GM21786 (cell line): ENCODE results near the gene SVEP1.
"Not testable (repeated sequence)": the region's sequence is repeated elsewhere in the genome, so short reads cannot be mapped to it uniquely, and the experiment has no call there.

Source experiments
- ATAC-seq: cut with Tn5 transposase; IDR thresholded peaks from one replicate; pipeline ENCODE4 v1.9.1; 2021; ENCODE audit not compliant: unreplicated experiment

Gene SVEP1

DNA sequence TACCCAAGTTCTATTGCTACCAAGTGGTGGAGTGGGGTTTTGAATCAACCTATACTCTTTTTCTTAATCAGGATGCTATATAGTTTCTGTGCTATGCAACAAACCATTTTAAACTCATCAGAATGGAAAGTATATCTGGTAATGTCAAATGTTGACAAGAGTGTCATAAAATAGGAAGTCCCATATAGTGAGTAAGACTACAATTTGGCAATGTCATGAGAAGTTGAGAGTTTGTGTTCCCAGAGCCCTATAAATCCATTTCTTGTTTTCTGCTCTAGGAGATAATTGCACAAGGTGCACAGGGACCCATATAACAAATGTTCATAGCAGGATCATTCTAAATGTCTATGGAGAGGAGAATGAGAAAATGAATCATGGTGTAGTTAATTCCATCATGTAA lies 132.1 kb downstream of the SVEP1 start:
- no peak for ATAC-seq

DNA sequence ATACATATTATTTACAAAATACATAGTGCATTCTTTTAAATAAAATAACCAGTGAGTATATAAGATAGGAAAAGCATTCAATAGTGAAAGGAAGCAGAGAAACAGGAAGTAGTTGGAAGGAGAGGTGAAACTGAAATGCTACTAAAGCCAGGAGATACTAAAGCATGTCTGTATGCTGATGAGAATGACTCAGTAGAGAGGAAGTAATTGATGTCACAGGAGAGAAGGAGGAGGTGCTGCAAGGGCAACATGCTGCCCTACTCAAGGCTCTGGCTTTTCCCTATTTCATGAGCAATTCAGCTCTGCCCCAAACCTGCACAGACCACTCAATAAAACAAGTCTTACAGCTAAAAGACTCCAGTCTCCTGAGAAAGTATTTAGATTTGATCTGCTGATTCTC lies 133.4 kb downstream of the SVEP1 start:
- no peak for ATAC-seq

- no peak for ATAC-seq
These were observed 134.6 kb downstream of the SVEP1 start for GRCh38 chr9:110444911-110445310.

DNA sequence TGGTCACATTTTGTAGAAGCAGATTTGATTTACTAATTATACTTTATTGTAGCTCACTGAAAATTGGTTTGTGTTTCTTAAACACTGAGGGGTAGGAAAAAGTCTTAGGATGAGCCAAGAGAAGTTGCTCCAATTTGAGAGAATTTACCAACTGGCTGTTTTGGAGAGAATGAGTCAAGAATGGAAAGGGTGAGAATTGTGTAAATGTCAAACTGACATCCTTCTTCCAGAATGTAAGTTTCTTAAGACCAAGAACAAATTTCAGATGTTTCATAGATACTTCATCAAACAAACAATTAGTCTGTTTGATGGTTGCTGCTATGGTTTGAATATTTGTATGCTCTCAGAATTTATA lies 135.7 kb downstream of the SVEP1 start:
- ATAC-seq = no peak

- no peak for ATAC-seq
These were observed 136.2 kb downstream of the SVEP1 start for GRCh38 chr9:110443146-110443865.

- no peak for ATAC-seq
These were observed 138.7 kb downstream of the SVEP1 start for GRCh38 chr9:110440796-110441195.

DNA sequence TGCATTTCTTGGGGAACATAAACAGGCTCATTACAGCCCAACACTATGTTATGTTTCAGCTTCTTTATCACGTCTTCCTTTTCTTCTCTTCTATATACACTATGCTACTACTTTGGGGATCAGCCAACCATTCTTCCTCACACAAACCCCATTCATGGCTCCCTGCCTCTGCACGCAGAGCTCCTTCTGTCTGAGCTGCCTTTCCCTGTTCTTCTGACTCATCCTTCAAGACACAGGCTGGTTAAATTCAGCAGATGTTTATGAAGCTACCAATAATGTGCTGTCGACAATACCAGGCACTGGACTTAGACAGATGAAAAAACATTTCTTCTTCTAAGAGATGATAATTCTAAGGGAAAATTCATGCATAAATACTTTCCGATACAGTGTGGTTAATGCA lies 139.4 kb downstream of the SVEP1 start:
- no peak for ATAC-seq

GRCh38 chr9:110432253-110432652 lies 147.3 kb downstream of the SVEP1 start:
- ATAC-seq = no peak

- ATAC-seq = no peak
These were observed 150.1 kb downstream of the SVEP1 start for GRCh38 chr9:110429453-110429852.

GRCh38 chr9:110427497-110428104 lies 151.9 kb downstream of the SVEP1 start:
- ATAC-seq = peak; percentile 61

DNA sequence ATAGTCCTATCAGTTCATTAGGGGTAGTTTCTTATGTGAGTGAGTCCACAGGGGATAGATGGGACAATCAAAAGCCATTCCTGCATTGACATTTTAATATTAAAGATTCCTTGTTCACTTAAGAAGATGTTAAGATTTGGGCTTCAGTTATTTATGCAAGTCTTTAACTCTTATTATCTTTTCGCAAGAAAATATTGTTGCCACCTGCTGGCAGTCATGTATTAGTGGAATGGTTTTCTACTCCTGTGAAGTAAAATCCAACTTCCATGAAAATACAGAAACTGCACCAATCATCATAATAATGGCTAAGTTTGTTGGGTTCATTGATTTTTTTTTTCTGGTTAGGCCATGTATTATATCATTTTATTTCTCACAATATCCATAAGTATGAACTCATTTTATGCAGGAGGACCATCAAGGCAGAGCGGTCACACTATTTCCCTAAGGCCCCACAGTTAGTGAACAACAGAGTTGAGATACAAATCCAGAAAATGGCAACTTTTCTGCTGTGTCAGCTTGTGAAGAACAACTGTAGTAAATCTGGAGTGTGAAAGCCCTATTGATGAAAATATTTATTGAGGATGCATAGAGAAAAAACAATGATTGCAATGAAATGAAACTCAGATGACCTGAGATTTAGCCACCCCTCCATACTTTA lies 153.4 kb downstream of the SVEP1 start:
- no peak for ATAC-seq

DNA sequence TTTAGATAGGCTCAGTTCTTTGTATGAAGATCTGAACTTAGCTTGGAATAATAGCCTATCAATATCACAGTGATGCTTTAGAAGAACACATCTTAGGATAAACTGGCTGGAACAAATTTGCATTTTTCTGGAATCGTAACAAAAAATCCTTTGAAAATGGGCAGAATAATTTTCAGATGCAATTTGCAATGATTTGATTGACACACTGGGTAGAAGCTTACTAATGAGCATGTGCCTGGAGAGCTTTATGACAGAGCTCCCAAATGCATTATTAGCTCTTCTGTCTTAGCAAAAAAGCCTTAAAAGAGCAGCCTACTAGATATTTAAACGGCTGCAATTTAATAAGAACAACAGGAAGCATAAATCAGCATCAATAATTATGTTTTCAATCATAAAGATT lies 165.1 kb downstream of the SVEP1 start:
- no peak for ATAC-seq

DNA sequence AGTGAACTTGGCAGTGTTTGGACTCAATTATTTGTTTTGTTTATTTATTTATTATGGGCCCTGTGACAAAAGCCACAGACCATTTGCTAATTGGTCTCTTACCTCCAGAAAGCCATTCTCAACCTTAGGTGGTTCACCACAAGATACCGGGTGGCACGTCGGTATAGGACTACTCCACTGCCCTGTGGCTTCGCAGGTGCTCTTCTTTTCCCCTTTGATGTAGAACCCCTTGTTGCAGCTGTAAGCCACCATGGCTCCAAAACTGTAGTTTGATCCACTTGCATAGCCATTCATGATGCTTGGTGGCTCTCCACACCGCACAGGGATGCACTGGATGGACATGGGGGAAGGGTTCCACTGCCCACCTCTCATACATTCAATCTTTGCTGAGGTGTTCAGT lies 168.6 kb downstream of the SVEP1 start:
- no peak for ATAC-seq

- ATAC-seq = no peak
These were observed 170.9 kb downstream of the SVEP1 start for GRCh38 chr9:110408598-110408997.

- no peak for ATAC-seq
These were observed 173.6 kb downstream of the SVEP1 start for GRCh38 chr9:110405858-110406443.

- ATAC-seq = no peak
These were observed 175.1 kb downstream of the SVEP1 start for GRCh38 chr9:110404473-110404872.

DNA sequence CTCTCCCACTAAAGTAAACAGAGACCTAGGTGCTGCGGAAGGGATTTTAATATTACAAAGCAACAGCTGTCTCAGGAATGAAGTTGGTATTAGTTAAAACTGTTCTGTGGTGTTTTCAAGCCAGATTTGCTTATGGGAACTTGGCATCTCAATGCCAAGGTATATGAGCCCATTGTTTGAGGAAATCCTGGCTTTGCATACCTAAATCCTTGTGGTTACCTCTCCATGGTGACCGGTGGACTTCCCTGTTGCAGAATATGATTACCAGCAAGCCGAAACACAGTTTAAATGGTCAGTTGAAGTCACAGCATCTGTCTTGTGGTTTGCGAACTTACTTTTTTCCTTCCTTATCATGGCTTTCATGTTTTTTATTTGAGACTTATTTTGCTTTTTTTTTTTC lies 179.6 kb downstream of the SVEP1 start:
- ATAC-seq = no peak

GRCh38 chr9:110398992-110399391 lies 180.5 kb downstream of the SVEP1 start:
- ATAC-seq = not testable (repeated sequence)

GRCh38 chr9:110391826-110392485 lies 187.6 kb downstream of the SVEP1 start:
- ATAC-seq = no peak

DNA sequence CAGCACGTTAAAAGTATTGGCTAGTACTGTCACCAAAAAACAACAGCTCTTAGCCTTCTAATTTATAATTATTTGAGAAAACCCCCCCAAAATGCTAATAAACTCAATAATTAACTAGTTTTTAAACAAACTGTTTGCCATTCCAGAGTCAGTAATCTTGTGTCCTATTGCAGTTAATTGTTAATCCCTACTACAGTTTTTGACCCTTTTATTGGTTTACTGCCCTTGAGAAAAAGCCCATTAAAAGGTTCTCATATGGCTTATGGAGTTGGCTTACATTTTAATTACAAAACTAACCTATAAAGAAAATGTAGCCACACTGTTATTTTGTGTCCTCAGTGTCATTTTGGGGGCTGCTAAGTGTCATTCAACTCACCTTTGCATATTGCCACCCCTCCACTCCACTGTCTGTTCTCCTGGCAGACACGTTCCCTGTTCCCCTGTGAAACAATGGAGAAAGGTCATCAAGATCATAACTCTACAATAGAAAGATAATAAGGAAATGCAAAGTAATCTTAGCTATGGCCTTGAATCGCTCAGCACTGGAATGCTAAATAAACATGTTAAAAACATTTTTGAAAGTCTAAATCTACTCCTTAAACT lies 190.3 kb downstream of the SVEP1 start:
- no peak for ATAC-seq

- ATAC-seq = no peak
These were observed 196.1 kb downstream of the SVEP1 start for GRCh38 chr9:110383491-110383890.
